ENCODE data around the gene TH. TPM values are rescaled to one million over a fixed set of nuclear protein-coding genes. Genes with fewer than 3 reads are reported as not detected.
"Not testable (repeated sequence)": the region's sequence is repeated elsewhere in the genome, so short reads cannot be mapped to it uniquely, and the experiment has no call there.

The TH gene
- polyA plus RNA-seq, 3 donors, result not detected

GRCh38 chr11:2126520-2127085, 45.0 kb downstream of the TH start:
- Mint-ChIP-seq H3K9me3 (peaks cover 0 to 8% (median 5%) of the 10 kb centered on the region in 7 donors), H3K27ac (no peak overlapping the region), H3K4me3 (no peak overlapping the region), H3K27me3 (ENCODE audit: low read depth in 3 of 3) (peaks cover 12 to 17% (median 13%) of the 10 kb centered on the region in 3 donors), H3K36me3 (no peaks in the 10 kb centered on the region), H3K4me1 (no peaks in the 10 kb centered on the region)
- no peaks in the 10 kb centered on the region for H3K4me1 ChIP-seq (ENCODE audit: control insufficient read depth in 1 of 2, insufficient read depth in 2 of 2, low read length in 2 of 2)
- TF ChIP-seq CTCF (IDR thresholded peaks at IDR 0.05), result no peak
- H2AFZ ChIP-seq (ENCODE audit: insufficient read depth, low read depth, low read length, poor library complexity, severe bottlenecking), result no peak overlapping the region
- H3K27ac ChIP-seq (ENCODE audit: low read depth in 1 of 2, low read length in 2 of 2), result no peak overlapping the region
- H3K4me2 ChIP-seq (replicated peaks; ENCODE audit: extremely low read depth, low read length, poor library complexity, severe bottlenecking), result no peak overlapping the region
- intact Hi-C loops (cut with micrococcal nuclease), result no loop called here
- no peaks in the 10 kb centered on the region for H3K79me2 ChIP-seq (ENCODE audit: insufficient read depth, low read length)
- H3K27me3 ChIP-seq (ENCODE audit: control insufficient read depth in 2 of 2, insufficient read depth in 2 of 2, low read length in 2 of 2), result no peaks in the 10 kb centered on the region
- no peaks in the 10 kb centered on the region for H3K36me3 ChIP-seq (replicated peaks in 1 of 2; ENCODE audit: control insufficient read depth in 1 of 2, insufficient read depth in 2 of 2, low read length in 2 of 2)
- no peaks in the 10 kb centered on the region for H4K20me1 ChIP-seq (ENCODE audit: insufficient read depth, low read length)
- no peak overlapping the region for H3K4me3 ChIP-seq (replicated peaks in 1 of 3; ENCODE audit: low read depth in 2 of 3, low read length in 3 of 3)
- WGBS (ENCODE audit: insufficient coverage), result 85% methylated on average over 2 of the region's 2 CpGs
- no peak overlapping the region for H3K9ac ChIP-seq (ENCODE audit: insufficient read depth, low read length, poor library complexity, severe bottlenecking)
- H3K9me3 ChIP-seq (replicated peaks in 1 of 2; ENCODE audit: control insufficient read depth in 1 of 2, insufficient read depth in 1 of 2, low read length in 2 of 2), result no peaks in the 10 kb centered on the region
- DNase-seq, result no peak

GRCh38 chr11:2124736-2125484, 46.7 kb downstream of the TH start:
- H3K36me3 Mint-ChIP-seq; H3K27ac ChIP-seq (ENCODE audit: low read depth in 1 of 2, low read length in 2 of 2); H3K79me2 ChIP-seq (ENCODE audit: insufficient read depth, low read length); H3K9ac ChIP-seq (ENCODE audit: insufficient read depth, low read length, poor library complexity, severe bottlenecking); H4K20me1 ChIP-seq (ENCODE audit: insufficient read depth, low read length); H3K27me3 ChIP-seq (ENCODE audit: control insufficient read depth in 2 of 2, insufficient read depth in 2 of 2, low read length in 2 of 2); H3K4me3 Mint-ChIP-seq; H3K27ac Mint-ChIP-seq; H3K4me1 ChIP-seq (ENCODE audit: control insufficient read depth in 1 of 2, insufficient read depth in 2 of 2, low read length in 2 of 2); H3K9me3 ChIP-seq (replicated peaks in 1 of 2; ENCODE audit: control insufficient read depth in 1 of 2, insufficient read depth in 1 of 2, low read length in 2 of 2); H2AFZ ChIP-seq (ENCODE audit: insufficient read depth, low read depth, low read length, poor library complexity, severe bottlenecking); H3K4me3 ChIP-seq (replicated peaks in 1 of 3; ENCODE audit: low read depth in 2 of 3, low read length in 3 of 3); intact Hi-C loops (cut with micrococcal nuclease); DNase-seq; H3K36me3 ChIP-seq (replicated peaks in 1 of 2; ENCODE audit: control insufficient read depth in 1 of 2, insufficient read depth in 2 of 2, low read length in 2 of 2); H3K4me1 Mint-ChIP-seq; H3K9me3 Mint-ChIP-seq; H3K4me2 ChIP-seq (replicated peaks; ENCODE audit: extremely low read depth, low read length, poor library complexity, severe bottlenecking): not testable (repeated sequence)
- 96% methylated on average over 8 of the region's 10 CpGs for WGBS (ENCODE audit: insufficient coverage)
- H3K27me3 Mint-ChIP-seq (ENCODE audit: low read depth in 3 of 3), result peaks cover 8 to 16% (median 11%) of the 10 kb centered on the region in 3 donors
